ENCODE data around the gene NOX4. TPM values are rescaled to one million over a fixed set of nuclear protein-coding genes. Genes with fewer than 3 reads are reported as not detected.
"Not testable (repeated sequence)": the region's sequence is repeated elsewhere in the genome, so short reads cannot be mapped to it uniquely, and the experiment has no call there.

Gene NOX4
- total and polyA plus RNA-seq, 4 donors = 46.1 to 91.9 (median 48.5) TPM

DNA sequence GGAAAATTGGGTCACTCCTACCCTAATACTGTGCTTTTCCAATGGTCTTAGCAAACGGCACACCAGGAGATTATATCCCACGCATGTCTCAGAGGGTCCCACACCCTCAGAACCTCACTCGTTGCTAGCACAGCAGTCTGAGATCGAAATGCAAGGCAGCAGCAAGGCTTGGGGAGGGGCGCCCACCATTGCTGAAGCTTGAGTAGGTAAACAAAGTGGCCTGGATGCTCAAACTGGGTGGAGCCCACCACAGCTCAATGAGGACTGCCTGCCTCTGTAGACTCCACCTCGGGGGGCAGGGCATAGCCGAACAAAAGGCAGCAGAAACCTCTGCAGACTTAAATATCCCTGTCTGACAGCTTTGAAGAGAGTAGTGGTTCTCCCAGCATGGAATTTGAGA is 64.7 kb downstream of the NOX4 start:
- intact Hi-C loops (cut with DNase I) = not testable (repeated sequence)
- 93 to 96% methylated on average over 7 of the region's 7 CpGs for WGBS, 2 donors

DNA sequence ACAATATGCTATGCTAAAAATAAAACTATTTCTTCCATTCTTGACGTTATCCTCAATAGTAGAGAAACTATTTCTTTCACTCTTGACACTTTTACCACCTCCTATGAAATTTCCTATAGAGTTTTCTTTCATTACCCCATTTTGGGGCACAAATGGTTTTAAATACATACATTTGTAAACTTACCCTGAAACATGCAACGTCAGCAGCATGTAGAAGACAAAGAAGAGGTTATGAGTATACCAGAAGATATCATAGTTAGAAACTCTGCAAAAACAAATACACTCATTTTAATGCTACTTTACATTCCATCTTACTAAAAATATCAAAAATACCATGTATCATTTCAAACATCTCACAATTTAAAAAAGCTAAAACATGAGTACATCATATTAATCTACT is 69.5 kb downstream of the NOX4 start:
- Histone ChIP-seq H3K9me3 (ENCODE audit: control insufficient read depth, low read length) (no peaks in the 10 kb centered on the region), H3K27me3 (ENCODE audit: control insufficient read depth in 1 of 2, insufficient read depth in 2 of 2, low read length in 1 of 2) (no peaks in the 10 kb centered on the region), H3K36me3 (ENCODE audit: control insufficient read depth in 1 of 2, insufficient read depth in 2 of 2, low read length in 1 of 2) (peaks cover 0 to 2% of the 10 kb centered on the region in 2 donors), H3K4me3 (ENCODE audit: low read length in 2 of 2) (no peak overlapping the region), H3K27ac (ENCODE audit: low read depth in 1 of 2, low read length in 2 of 2) (no peak overlapping the region), H3K4me1 (ENCODE audit: control insufficient read depth in 1 of 2, insufficient read depth in 2 of 2, low read length in 2 of 2) (no peaks in the 10 kb centered on the region)
- DNase-seq = no peak
- no peak for ATAC-seq (ENCODE audit: low FRiP score)
- 33 to 37% methylated on average over 2 of the region's 2 CpGs for WGBS, 2 donors
- intact Hi-C loops (cut with DNase I) = no loop called here

More for the DNA sequence above, 64.7 kb downstream of the NOX4 start:
- not testable (repeated sequence) for H3K27ac ChIP-seq (ENCODE audit: low read depth in 1 of 2, low read length in 2 of 2); H3K36me3 ChIP-seq (ENCODE audit: control insufficient read depth in 1 of 2, insufficient read depth in 2 of 2, low read length in 1 of 2); H3K4me1 ChIP-seq (ENCODE audit: control insufficient read depth in 1 of 2, insufficient read depth in 2 of 2, low read length in 2 of 2); H3K27me3 ChIP-seq (ENCODE audit: control insufficient read depth in 1 of 2, insufficient read depth in 2 of 2, low read length in 1 of 2); DNase-seq; H3K9me3 ChIP-seq (ENCODE audit: control insufficient read depth, low read length); ATAC-seq (ENCODE audit: low FRiP score); H3K4me3 ChIP-seq (ENCODE audit: low read length in 2 of 2)

DNA sequence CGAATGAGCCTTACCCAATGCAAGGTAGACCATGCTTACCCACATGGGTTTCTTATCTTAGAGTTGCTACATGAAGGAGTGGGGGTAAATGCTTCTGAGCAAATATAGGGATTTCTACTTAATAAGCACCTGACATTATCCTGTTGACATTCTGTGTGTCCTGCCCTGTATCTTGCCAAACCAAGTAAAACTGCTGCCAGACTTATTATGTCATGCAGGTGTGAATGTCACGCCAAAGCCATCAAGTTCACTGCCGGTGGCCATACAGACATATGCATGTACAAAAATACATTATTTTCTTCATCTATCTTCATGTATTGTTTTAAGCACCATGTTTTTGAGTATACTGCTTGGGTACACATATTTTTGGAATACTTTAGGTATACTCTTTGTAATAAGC is 70.2 kb downstream of the NOX4 start:
- no peaks in the 10 kb centered on the region for H3K4me1 ChIP-seq (ENCODE audit: control insufficient read depth in 1 of 2, insufficient read depth in 2 of 2, low read length in 2 of 2)
- no peak for DNase-seq
- ATAC-seq (ENCODE audit: low FRiP score) = no peak
- intact Hi-C loops (cut with DNase I) = no loop called here
- 53 to 56% methylated on average over 3 of the region's 3 CpGs for WGBS, 2 donors
- no peak overlapping the region for H3K4me3 ChIP-seq (ENCODE audit: low read length in 2 of 2)
- H3K9me3 ChIP-seq (ENCODE audit: control insufficient read depth, low read length) = no peaks in the 10 kb centered on the region
- H3K36me3 ChIP-seq (ENCODE audit: control insufficient read depth in 1 of 2, insufficient read depth in 2 of 2, low read length in 1 of 2) = peaks cover 0 to 2% of the 10 kb centered on the region in 2 donors
- peak overlapping the region; percentile 12 to 36 for H3K27ac ChIP-seq (ENCODE audit: low read depth in 1 of 2, low read length in 2 of 2)
- H3K27me3 ChIP-seq (ENCODE audit: control insufficient read depth in 1 of 2, insufficient read depth in 2 of 2, low read length in 1 of 2) = no peaks in the 10 kb centered on the region

DNA sequence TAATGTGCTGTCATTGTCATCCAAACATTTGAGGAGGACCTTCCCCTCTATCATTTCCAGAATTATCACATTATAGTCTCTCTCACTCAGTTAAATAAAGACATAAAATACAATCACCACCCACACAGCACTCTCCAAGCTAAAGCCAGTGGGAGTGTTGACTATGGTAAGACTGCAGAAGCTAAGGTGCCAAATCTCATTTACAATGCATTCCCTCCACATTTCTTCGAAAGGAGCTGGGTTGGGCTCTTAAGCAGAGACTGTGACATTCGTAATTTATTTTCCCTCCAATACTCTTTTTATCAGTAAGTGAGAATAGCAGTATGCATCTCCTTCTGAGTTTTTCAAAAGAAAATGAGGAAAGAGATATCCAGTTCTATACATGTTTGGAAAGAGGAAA is 74.2 kb downstream of the NOX4 start:
- Histone ChIP-seq H3K4me3 (ENCODE audit: low read length in 2 of 2) (no peak overlapping the region), H3K27me3 (ENCODE audit: control insufficient read depth in 1 of 2, insufficient read depth in 2 of 2, low read length in 1 of 2) (no peaks in the 10 kb centered on the region), H3K27ac (ENCODE audit: low read depth in 1 of 2, low read length in 2 of 2) (no peak overlapping the region), H3K9me3 (ENCODE audit: control insufficient read depth, low read length) (no peaks in the 10 kb centered on the region), H3K4me1 (ENCODE audit: control insufficient read depth in 1 of 2, insufficient read depth in 2 of 2, low read length in 2 of 2) (no peaks in the 10 kb centered on the region), H3K36me3 (ENCODE audit: control insufficient read depth in 1 of 2, insufficient read depth in 2 of 2, low read length in 1 of 2) (peaks cover 0 to 2% of the 10 kb centered on the region in 2 donors)
- no peak for ATAC-seq (ENCODE audit: low FRiP score)
- 53 to 72% methylated on average over 2 of the region's 2 CpGs for WGBS, 2 donors
- no peak for DNase-seq
- intact Hi-C loops (cut with DNase I) = no loop called here

DNA sequence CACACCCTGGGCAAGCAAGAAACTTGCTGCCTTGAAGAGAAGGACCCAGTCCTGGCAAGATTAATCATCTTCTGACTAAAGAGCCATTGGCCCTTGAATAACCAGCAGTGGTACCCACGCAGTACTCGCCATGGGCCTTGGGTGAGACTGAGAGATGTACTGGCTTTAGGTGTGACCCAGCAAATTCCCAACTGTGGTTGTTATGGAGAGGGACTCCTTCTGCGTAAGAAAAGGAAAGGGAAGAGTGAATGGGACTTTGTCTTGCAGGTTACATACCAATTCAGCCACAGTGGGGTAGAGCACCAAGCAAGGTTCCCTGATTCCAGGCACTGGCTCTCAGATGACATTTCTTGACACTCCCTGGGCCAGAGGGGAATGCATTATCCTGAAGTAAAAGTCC is 80.1 kb downstream of the NOX4 start:
- H3K9me3 ChIP-seq (ENCODE audit: control insufficient read depth, low read length); ATAC-seq (ENCODE audit: low FRiP score); H3K4me1 ChIP-seq (ENCODE audit: control insufficient read depth in 1 of 2, insufficient read depth in 2 of 2, low read length in 2 of 2); H3K27me3 ChIP-seq (ENCODE audit: control insufficient read depth in 1 of 2, insufficient read depth in 2 of 2, low read length in 1 of 2); intact Hi-C loops (cut with DNase I); H3K36me3 ChIP-seq (ENCODE audit: control insufficient read depth in 1 of 2, insufficient read depth in 2 of 2, low read length in 1 of 2); H3K27ac ChIP-seq (ENCODE audit: low read depth in 1 of 2, low read length in 2 of 2); DNase-seq; H3K4me3 ChIP-seq (ENCODE audit: low read length in 2 of 2): not testable (repeated sequence)
- WGBS, 2 donors = 96 to 100% methylated on average over 3 of the region's 3 CpGs

DNA sequence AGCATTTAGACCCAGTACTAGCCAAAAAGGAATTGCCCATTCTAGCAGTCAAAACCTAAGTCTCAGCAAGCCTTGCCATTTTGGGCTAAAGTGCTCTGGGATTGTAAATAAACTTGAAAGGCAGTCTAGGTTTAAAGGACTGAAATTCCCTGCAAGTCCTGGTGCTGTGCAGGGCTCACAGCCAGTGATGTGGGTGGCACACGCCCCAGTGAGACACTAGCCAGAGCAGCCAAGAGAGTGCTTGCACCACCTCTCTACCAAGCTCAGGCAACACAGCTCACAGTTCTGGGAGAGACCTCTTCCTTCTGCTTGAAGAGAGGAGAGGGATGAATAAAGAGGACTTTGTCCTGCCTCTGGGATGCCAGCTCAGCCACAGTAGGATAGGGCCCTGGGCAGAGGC is 80.5 kb downstream of the NOX4 start:
- H3K36me3 ChIP-seq (ENCODE audit: control insufficient read depth in 1 of 2, insufficient read depth in 2 of 2, low read length in 1 of 2); H3K27ac ChIP-seq (ENCODE audit: low read depth in 1 of 2, low read length in 2 of 2); intact Hi-C loops (cut with DNase I); H3K27me3 ChIP-seq (ENCODE audit: control insufficient read depth in 1 of 2, insufficient read depth in 2 of 2, low read length in 1 of 2); H3K9me3 ChIP-seq (ENCODE audit: control insufficient read depth, low read length); H3K4me3 ChIP-seq (ENCODE audit: low read length in 2 of 2); H3K4me1 ChIP-seq (ENCODE audit: control insufficient read depth in 1 of 2, insufficient read depth in 2 of 2, low read length in 2 of 2); ATAC-seq (ENCODE audit: low FRiP score): not testable (repeated sequence)
- DNase-seq = peak in 1 of 2 donors; percentile 38
- WGBS, 2 donors = 13 to 22% methylated on average over 1 of the region's 1 CpG

DNA sequence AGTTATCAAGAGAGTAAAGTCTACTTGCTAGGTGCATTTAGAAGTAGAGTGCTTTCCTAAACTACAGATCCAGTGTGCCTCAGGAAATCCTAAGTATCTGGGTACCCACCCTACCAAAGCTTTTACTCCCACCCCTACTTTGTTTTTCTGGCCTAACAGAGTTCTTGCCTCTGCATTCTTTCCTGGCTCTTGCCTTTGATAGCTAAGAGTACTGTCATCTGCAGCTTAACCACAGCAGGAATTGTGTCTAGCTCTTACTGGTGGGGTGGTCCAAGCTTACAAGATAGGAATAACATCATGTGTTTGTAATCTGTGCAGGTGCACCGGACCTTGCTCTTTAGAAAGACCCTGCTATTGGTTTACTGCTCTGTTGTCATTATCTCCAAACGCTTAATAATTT is 82.7 kb downstream of the NOX4 start:
- H3K4me1 ChIP-seq (ENCODE audit: control insufficient read depth in 1 of 2, insufficient read depth in 2 of 2, low read length in 2 of 2); DNase-seq; H3K27ac ChIP-seq (ENCODE audit: low read depth in 1 of 2, low read length in 2 of 2); intact Hi-C loops (cut with DNase I); H3K9me3 ChIP-seq (ENCODE audit: control insufficient read depth, low read length); H3K4me3 ChIP-seq (ENCODE audit: low read length in 2 of 2); H3K27me3 ChIP-seq (ENCODE audit: control insufficient read depth in 1 of 2, insufficient read depth in 2 of 2, low read length in 1 of 2); ATAC-seq (ENCODE audit: low FRiP score); H3K36me3 ChIP-seq (ENCODE audit: control insufficient read depth in 1 of 2, insufficient read depth in 2 of 2, low read length in 1 of 2): not testable (repeated sequence)
- 93 to 95% methylated on average over 2 of the region's 2 CpGs for WGBS, 2 donors

DNA sequence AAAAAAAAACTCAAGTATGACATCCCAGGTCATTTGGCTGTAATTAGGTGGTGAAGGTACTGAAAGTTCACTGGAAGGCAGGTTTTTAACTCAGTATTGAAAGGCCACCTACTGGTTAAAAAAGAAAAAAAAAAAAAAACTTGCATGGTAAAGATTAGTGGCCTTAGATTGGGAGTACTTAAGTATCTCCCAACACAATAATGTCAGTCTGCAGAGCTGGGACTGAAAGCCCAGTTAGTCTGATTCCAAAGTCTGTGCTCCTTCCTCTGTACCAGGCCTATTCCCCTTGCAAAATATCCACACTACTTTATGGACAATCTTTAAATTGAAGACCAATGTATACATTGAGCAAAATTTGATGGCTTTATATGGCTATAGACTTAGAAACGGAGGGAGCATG is 85.5 kb downstream of the NOX4 start:
- DNase-seq = no peak
- Histone ChIP-seq H3K4me1 (ENCODE audit: control insufficient read depth in 1 of 2, insufficient read depth in 2 of 2, low read length in 2 of 2) (no peaks in the 10 kb centered on the region), H3K36me3 (ENCODE audit: control insufficient read depth in 1 of 2, insufficient read depth in 2 of 2, low read length in 1 of 2) (no peaks in the 10 kb centered on the region), H3K4me3 (ENCODE audit: low read length in 2 of 2) (no peak overlapping the region), H3K27me3 (ENCODE audit: control insufficient read depth in 1 of 2, insufficient read depth in 2 of 2, low read length in 1 of 2) (no peaks in the 10 kb centered on the region), H3K9me3 (ENCODE audit: control insufficient read depth, low read length) (no peaks in the 10 kb centered on the region), H3K27ac (ENCODE audit: low read depth in 1 of 2, low read length in 2 of 2) (no peak overlapping the region)
- no peak for ATAC-seq (ENCODE audit: low FRiP score)
- 88% methylated on average over 1 of the region's 1 CpG for WGBS, 2 donors
- intact Hi-C loops (cut with DNase I) = no loop called here

DNA sequence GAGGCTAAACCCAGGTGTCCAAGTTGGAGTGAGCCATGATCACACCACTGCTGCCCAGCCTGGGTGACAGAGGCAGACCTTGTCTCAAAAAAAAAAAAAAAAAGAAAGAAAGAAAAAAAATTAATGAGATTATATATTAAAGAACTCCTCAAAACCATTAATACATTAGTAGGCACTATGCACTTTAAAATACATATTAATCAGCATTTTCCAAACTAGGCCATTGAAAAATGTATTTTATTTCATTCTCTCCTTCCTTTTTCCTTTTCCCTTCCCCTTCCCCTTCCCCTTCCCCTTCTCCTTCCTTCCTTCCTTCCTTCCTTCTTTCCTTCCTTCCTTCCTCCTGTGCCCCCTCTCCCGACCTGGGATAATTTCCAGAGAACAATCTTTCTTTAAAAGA is 99.5 kb downstream of the NOX4 start:
- ATAC-seq (ENCODE audit: low FRiP score); DNase-seq; intact Hi-C loops (cut with DNase I); H3K4me3 ChIP-seq (ENCODE audit: low read length in 2 of 2); H3K27me3 ChIP-seq (ENCODE audit: control insufficient read depth in 1 of 2, insufficient read depth in 2 of 2, low read length in 1 of 2); H3K4me1 ChIP-seq (ENCODE audit: control insufficient read depth in 1 of 2, insufficient read depth in 2 of 2, low read length in 2 of 2); H3K9me3 ChIP-seq (ENCODE audit: control insufficient read depth, low read length); H3K36me3 ChIP-seq (ENCODE audit: control insufficient read depth in 1 of 2, insufficient read depth in 2 of 2, low read length in 1 of 2); H3K27ac ChIP-seq (ENCODE audit: low read depth in 1 of 2, low read length in 2 of 2): not testable (repeated sequence)
- 92 to 95% methylated on average over 1 of the region's 1 CpG for WGBS, 2 donors
